PC-3 (cell line): ENCODE results near the gene SKAP1. TPM values are rescaled to one million over a fixed set of nuclear protein-coding genes. Genes with fewer than 3 reads are reported as not detected.

ENCODE experiments used
- ATAC-seq: fragments of 200-7000 bp; cut with Tn5 transposase; 2 replicates; pipeline ENCODE4 v1.9.1; 2020; ENCODE audit warnings: mild to moderate bottlenecking, moderate library complexity
- BruUV-seq: library from RNA; stranded (reverse); fragments of 400-500 nt; replicated peaks from 2 replicates; lab custom pipeline; 2021; lab: Mats Ljungman, UMichigan
- CTCF ChIA-PET: fragments of 300-600 bp; sonication (Branson Sonifier 250); formaldehyde crosslinking; loops from one replicate; lab custom pipeline; 2022; ENCODE audit warnings: antibody characterized with exemption; lab: Charles Lee
- POLR2A ChIA-PET: fragments of 300-600 bp; sonication (Branson Sonifier 250); formaldehyde crosslinking; loops from one replicate; lab custom pipeline; 2022; ENCODE audit warnings: antibody characterized with exemption; ENCODE audit not compliant: unreplicated experiment; lab: Charles Lee
- DNase-seq: peaks from one replicate; pipeline ENCODE4 v3.0.0-alpha.2; 2015
- H2AFZ ChIP-seq: fragments of 300-600 bp; sonication (generic); 2 replicates; pipeline ENCODE4 v1.6.0; 2016; ENCODE audit warnings: antibody characterized with exemption, low read length
- H3F3A ChIP-seq: fragments of 300-600 bp; sonication (generic); one replicate; pipeline ENCODE4 v1.6.0; 2017; ENCODE audit warnings: antibody characterized with exemption, low read length, control low read depth, mild to moderate bottlenecking; ENCODE audit not compliant: unreplicated experiment
- H3K27ac ChIP-seq: fragments of 300-600 bp; sonication (generic); 2 replicates; pipeline ENCODE4 v1.5.1; 2016; ENCODE audit warnings: mild to moderate bottlenecking, low read length
- H3K27me3 ChIP-seq: fragments of 300-600 bp; sonication (generic); 2 replicates; pipeline ENCODE4 v1.6.1; 2016; ENCODE audit warnings: low read length, mixed read lengths
- H3K36me3 ChIP-seq: fragments of 300-600 bp; sonication (generic); 2 replicates; pipeline ENCODE4 v1.6.1; 2016; ENCODE audit warnings: low read depth, mixed run types, low read length, mixed read lengths
- H3K4me1 ChIP-seq: fragments of 300-600 bp; sonication (generic); 2 replicates; pipeline ENCODE4 v1.5.1; 2016; ENCODE audit warnings: low read length; ENCODE audit not compliant: insufficient read depth
- H3K4me2 ChIP-seq: fragments of 300-600 bp; sonication (generic); 2 replicates; pipeline ENCODE4 v1.6.0; 2016; ENCODE audit warnings: low read length
- H3K4me3 ChIP-seq: fragments of 300-600 bp; sonication (generic); 2 replicates; pipeline ENCODE4 v1.5.1; 2016; ENCODE audit warnings: mild to moderate bottlenecking, low read length, mixed read lengths
- H3K79me2 ChIP-seq: fragments of 300-600 bp; sonication (generic); 2 replicates; pipeline ENCODE4 v1.6.1; 2017; ENCODE audit warnings: low read length, mixed read lengths
- H3K9ac ChIP-seq: fragments of 300-600 bp; sonication (generic); 2 replicates; pipeline ENCODE4 v1.6.0; 2016; ENCODE audit warnings: mild to moderate bottlenecking, low read length
- H3K9me2 ChIP-seq: fragments of 300-600 bp; sonication (generic); replicated peaks from 2 replicates; pipeline ENCODE4 v1.6.1; 2016; ENCODE audit warnings: mixed run types, low read length, mixed read lengths
- H3K9me3 ChIP-seq: fragments of 300-600 bp; sonication (generic); 2 replicates; pipeline ENCODE4 v1.6.1; 2016; ENCODE audit warnings: low read length, mixed read lengths
- H4K20me1 ChIP-seq: fragments of 300-600 bp; sonication (generic); 2 replicates; pipeline ENCODE4 v1.6.1; 2016; ENCODE audit warnings: low read length, mixed read lengths
- EZH2 ChIP-seq: fragments of 300-600 bp; sonication (generic); IDR thresholded peaks from one replicate; pipeline ENCODE4 v1.6.1; 2017; ENCODE audit warnings: antibody characterized with exemption, mild to moderate bottlenecking, low read length; ENCODE audit not compliant: unreplicated experiment
- EZH2phosphoT487 ChIP-seq: fragments of 300-600 bp; sonication (generic); IDR thresholded peaks from 2 replicates; pipeline ENCODE4 v1.6.1; 2018; ENCODE audit warnings: mild to moderate bottlenecking, antibody characterized with exemption, low read length, borderline replicate concordance
- intact Hi-C: fragments of 100-400 bp; cut with micrococcal nuclease; formaldehyde crosslinking; loops from 2 replicates; pipeline ENCODE4 v1.9.0; 2023
- total RNA-seq: library from RNA; depleted of rRNA; stranded (reverse); fragments of >200 nt; gene quantifications from 2 replicates; pipeline ENCODE4 v1.2.3, GENCODE V29; 2014
- TF ChIP-seq, protein P1 (sequence below): fragments of 300-600 bp; sonication (generic); conservative IDR thresholded peaks from 2 replicates; pipeline ENCODE4 v1.5.1; 2017; ENCODE audit warnings: antibody characterized with exemption, low read depth, mild to moderate bottlenecking, low read length

Gene SKAP1
- total RNA-seq, 1 experiment from 2014 or later: not detected

GRCh38 chr17:48441862-48442261, 11.8 kb upstream of the SKAP1 start:
- no TSS peak for BruUV-seq
- Histone ChIP-seq H4K20me1 (no peaks in the 10 kb centered on the region), H3K27me3 (no peaks in the 10 kb centered on the region), H3K9me2 (no peaks in the 10 kb centered on the region), H3K79me2 (no peaks in the 10 kb centered on the region), H3K4me2 (no peak overlapping the region), H3K4me3 (no peak overlapping the region), H3K9ac (no peak overlapping the region), H3K4me1 (0 out of 2 replicates have a peak, but pooled peaks cover 5% of the 10 kb centered on the region), H3K36me3 (no peaks in the 10 kb centered on the region), H3K27ac (no peak overlapping the region), H2AFZ (no peak overlapping the region), H3F3A (no peaks in the 10 kb centered on the region), H3K9me3 (no peaks in the 10 kb centered on the region)
- TF ChIP-seq, protein P1, sequence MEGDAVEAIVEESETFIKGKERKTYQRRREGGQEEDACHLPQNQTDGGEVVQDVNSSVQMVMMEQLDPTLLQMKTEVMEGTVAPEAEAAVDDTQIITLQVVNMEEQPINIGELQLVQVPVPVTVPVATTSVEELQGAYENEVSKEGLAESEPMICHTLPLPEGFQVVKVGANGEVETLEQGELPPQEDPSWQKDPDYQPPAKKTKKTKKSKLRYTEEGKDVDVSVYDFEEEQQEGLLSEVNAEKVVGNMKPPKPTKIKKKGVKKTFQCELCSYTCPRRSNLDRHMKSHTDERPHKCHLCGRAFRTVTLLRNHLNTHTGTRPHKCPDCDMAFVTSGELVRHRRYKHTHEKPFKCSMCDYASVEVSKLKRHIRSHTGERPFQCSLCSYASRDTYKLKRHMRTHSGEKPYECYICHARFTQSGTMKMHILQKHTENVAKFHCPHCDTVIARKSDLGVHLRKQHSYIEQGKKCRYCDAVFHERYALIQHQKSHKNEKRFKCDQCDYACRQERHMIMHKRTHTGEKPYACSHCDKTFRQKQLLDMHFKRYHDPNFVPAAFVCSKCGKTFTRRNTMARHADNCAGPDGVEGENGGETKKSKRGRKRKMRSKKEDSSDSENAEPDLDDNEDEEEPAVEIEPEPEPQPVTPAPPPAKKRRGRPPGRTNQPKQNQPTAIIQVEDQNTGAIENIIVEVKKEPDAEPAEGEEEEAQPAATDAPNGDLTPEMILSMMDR: no peak
- TF ChIP-seq EZH2phosphoT487 (no peak), EZH2 (no peak)
- ATAC-seq (no peak), DNase-seq (no peak)
- ChIA-PET POLR2A (no interaction called here), CTCF (no interaction called here)
- intact Hi-C loops: no loop called here

DNA sequence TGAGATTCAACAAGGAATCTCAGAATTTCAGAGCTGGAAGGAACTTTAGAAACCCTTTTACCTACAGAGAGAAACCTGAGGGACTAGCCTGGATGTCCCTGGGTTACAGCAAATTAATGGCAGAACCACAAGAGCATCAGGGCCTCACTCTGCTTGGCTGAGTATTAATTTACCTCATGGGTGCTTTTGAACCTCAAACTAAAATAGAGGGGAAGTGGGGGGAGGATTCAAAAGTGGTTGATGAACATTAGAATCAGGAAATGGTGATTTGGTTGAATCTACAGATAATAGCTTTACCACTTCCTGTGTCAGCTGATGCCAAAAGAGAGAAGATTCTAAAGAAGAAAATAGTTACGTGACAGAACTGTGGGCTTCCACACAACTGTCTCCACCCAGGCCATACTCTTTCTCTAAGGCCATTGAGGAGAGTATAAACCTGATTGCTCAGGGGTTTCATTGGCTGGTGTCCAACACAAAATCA, 11.3 kb upstream of the SKAP1 start:
- no peak overlapping the region for H3K4me2 ChIP-seq
- H3K36me3 ChIP-seq: no peaks in the 10 kb centered on the region
- ATAC-seq (no peak), DNase-seq (no peak)
- no peaks in the 10 kb centered on the region for H3K79me2 ChIP-seq
- CTCF ChIA-PET: no interaction called here
- no TSS peak for BruUV-seq
- H3K9me2 ChIP-seq: no peaks in the 10 kb centered on the region
- H3K27ac ChIP-seq: no peak overlapping the region
- no peak overlapping the region for H3K4me3 ChIP-seq
- POLR2A ChIA-PET: no interaction called here
- H3K9me3 ChIP-seq: no peaks in the 10 kb centered on the region
- intact Hi-C loops: no loop called here
- no peak overlapping the region for H2AFZ ChIP-seq
- H3K27me3 ChIP-seq: no peaks in the 10 kb centered on the region
- no peaks in the 10 kb centered on the region for H4K20me1 ChIP-seq
- H3K9ac ChIP-seq: no peak overlapping the region
- no peaks in the 10 kb centered on the region for H3F3A ChIP-seq
- no peak for TF ChIP-seq EZH2phosphoT487
- TF ChIP-seq EZH2: no peak
- TF ChIP-seq, protein P1: no peak
- H3K4me1 ChIP-seq: 0 out of 2 replicates have a peak, but pooled peaks cover 5% of the 10 kb centered on the region

- no peaks in the 10 kb centered on the region for H3K9me2 ChIP-seq
- no peak overlapping the region for H3K4me2 ChIP-seq
- ChIA-PET POLR2A (no interaction called here), CTCF (no interaction called here)
- intact Hi-C loops: no loop called here
- H3K36me3 ChIP-seq: no peaks in the 10 kb centered on the region
- 0 out of 2 replicates have a peak, but pooled peaks cover 5% of the 10 kb centered on the region for H3K4me1 ChIP-seq
- no peaks in the 10 kb centered on the region for H3K9me3 ChIP-seq
- no peak overlapping the region for H3K9ac ChIP-seq
- ATAC-seq (no peak), DNase-seq (no peak)
- no peaks in the 10 kb centered on the region for H3F3A ChIP-seq
- no peak overlapping the region for H3K27ac ChIP-seq
- H4K20me1 ChIP-seq: no peaks in the 10 kb centered on the region
- H2AFZ ChIP-seq: no peak overlapping the region
- no peaks in the 10 kb centered on the region for H3K79me2 ChIP-seq
- H3K4me3 ChIP-seq: no peak overlapping the region
- TF ChIP-seq, protein P1: no peak
- TF ChIP-seq EZH2 (no peak), EZH2phosphoT487 (no peak)
- no peaks in the 10 kb centered on the region for H3K27me3 ChIP-seq
- BruUV-seq: no TSS peak
These were observed 10.7 kb upstream of the SKAP1 start for GRCh38 chr17:48440669-48441068.
